ENCODE results near the gene FANCC. TPM values are rescaled to one million over a fixed set of nuclear protein-coding genes. Genes with fewer than 3 reads are reported as not detected.

The FANCC gene
- total and polyA plus RNA-seq, 3 donors from 2014 or later: 30.7 to 38.5 (median 35.1) TPM

DNA sequence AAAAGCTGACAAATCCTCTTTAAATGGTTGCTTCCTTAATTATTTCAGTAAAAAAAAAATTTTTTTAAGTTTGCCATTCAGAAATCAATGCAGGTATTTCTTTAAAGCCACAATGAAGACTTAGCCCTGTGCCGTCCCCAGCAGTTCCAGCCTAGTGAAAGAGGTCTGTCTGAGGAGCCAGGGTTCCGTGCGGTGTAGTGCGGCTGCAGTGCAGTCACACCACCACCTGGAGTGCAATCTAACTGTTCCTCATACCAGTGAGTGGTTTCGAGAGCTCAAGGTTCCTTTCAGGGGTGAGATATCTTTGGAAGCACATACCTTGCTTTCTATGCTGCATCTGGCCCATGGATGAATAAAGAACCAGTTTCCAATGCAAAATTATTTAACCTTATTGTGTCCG is 87.5 kb downstream of the FANCC start:
- H3K36me3 ChIP-seq (ENCODE audit: low read depth, missing control alignments): no peaks in the 10 kb centered on the region
- H3K4me3 ChIP-seq: no peak overlapping the region
- H3K27me3 ChIP-seq: no peaks in the 10 kb centered on the region
- intact Hi-C loops (cut with DNase I; ENCODE audit: low total_unique reads): no loop called here
- no peak overlapping the region for H3K27ac ChIP-seq
- 89 to 98% methylated on average over 6 of the region's 6 CpGs for WGBS, 2 donors
- TF ChIP-seq POLR2A (IDR thresholded peaks at IDR 0.05): no peak
- no peak for DNase-seq
- no peaks in the 10 kb centered on the region for H3K9me3 ChIP-seq
- peaks cover 3% of the 10 kb centered on the region for H3K4me1 ChIP-seq

DNA sequence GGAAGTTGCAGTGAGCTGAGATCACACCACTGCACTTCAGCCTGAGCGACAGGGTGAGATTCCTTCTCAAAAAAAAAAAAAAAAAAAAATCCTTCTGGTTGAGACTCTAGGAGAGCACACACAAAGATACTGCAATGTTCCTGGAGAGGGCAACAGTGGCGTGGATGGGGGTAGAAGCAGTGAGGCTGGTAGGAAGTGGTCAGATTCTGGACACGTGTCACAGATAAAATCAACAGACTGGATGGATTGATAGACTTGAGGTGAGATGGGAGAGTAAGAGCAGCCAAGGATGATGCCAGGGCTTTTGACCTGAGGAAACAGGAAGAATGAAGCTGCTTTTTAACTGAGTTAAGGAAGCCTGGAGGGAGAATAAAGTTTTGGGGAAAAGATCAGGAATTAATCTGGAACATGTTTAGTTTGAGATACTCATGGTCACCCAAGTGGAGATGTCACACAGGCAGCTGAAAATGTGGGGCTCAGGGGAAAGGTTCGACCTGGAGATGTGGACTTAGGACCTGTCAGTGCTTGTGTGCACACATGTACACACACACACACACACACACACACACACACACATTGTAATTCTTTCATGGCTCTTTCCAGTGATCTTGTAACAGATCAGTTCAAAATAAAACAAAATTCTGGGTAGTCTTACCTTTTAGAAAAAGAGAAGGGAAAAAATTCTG is 88.1 kb downstream of the FANCC start:
- 88% methylated on average over 4 of the region's 4 CpGs for WGBS, 2 donors
- Histone ChIP-seq H3K4me1 (peaks cover 3% of the 10 kb centered on the region), H3K4me3 (no peak overlapping the region), H3K27me3 (no peaks in the 10 kb centered on the region), H3K9me3 (no peaks in the 10 kb centered on the region), H3K36me3 (ENCODE audit: low read depth, missing control alignments) (no peaks in the 10 kb centered on the region), H3K27ac (no peak overlapping the region)
- no peak for DNase-seq
- TF ChIP-seq, protein P1, sequence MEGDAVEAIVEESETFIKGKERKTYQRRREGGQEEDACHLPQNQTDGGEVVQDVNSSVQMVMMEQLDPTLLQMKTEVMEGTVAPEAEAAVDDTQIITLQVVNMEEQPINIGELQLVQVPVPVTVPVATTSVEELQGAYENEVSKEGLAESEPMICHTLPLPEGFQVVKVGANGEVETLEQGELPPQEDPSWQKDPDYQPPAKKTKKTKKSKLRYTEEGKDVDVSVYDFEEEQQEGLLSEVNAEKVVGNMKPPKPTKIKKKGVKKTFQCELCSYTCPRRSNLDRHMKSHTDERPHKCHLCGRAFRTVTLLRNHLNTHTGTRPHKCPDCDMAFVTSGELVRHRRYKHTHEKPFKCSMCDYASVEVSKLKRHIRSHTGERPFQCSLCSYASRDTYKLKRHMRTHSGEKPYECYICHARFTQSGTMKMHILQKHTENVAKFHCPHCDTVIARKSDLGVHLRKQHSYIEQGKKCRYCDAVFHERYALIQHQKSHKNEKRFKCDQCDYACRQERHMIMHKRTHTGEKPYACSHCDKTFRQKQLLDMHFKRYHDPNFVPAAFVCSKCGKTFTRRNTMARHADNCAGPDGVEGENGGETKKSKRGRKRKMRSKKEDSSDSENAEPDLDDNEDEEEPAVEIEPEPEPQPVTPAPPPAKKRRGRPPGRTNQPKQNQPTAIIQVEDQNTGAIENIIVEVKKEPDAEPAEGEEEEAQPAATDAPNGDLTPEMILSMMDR (IDR thresholded peaks at IDR 0.05): no peak
- TF ChIP-seq POLR2A (IDR thresholded peaks at IDR 0.05): no peak
- intact Hi-C loops (cut with DNase I; ENCODE audit: low total_unique reads): no loop called here

DNA sequence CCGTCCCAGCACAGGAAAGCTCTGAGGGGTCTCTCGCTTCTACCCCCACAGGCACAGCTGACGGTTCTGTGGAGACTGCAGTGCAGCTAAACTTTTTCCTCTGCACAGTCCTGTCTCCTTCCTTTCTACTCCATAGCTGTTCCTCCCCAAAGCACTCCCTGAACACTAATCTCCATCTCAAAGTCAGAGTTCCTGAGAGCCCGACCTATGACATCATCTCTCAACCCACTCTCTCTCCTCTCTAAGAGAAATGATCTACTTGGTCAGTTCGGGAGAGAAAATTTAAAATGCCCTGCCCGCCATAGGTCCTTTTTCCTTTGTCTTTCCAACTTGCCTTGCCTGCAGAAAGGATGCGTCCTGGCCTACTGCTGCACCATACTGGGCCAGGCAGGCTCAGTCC is 90.6 kb downstream of the FANCC start:
- no peak for TF ChIP-seq POLR2A (IDR thresholded peaks at IDR 0.05)
- TF ChIP-seq, protein P1 (IDR thresholded peaks at IDR 0.05): no peak
- WGBS, 2 donors: 81 to 83% methylated on average over 6 to 7 of the region's 7 CpGs
- Histone ChIP-seq H3K9me3 (no peaks in the 10 kb centered on the region), H3K4me3 (no peak overlapping the region), H3K36me3 (ENCODE audit: low read depth, missing control alignments) (no peaks in the 10 kb centered on the region), H3K27me3 (no peaks in the 10 kb centered on the region), H3K4me1 (no peaks in the 10 kb centered on the region), H3K27ac (no peak overlapping the region)
- intact Hi-C loops (cut with DNase I; ENCODE audit: low total_unique reads): no loop called here
- no peak for DNase-seq

DNA sequence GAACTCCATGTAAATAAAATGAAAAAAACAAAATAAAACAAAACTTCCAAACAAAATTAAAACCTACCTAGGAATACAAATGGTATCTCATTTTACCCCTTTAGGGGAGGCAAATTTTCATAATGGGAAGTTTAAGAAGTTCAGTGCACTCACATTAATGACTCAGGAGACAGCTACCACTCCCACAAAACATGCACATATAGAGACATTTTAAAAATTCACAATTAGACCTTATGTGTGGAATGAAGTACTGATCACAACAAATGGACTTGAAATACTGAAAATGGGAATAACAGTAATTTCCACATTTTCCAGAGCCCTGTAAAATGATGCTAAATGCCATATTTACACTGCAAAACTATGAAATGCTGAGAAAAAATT is 91.8 kb downstream of the FANCC start:
- intact Hi-C loops (cut with DNase I; ENCODE audit: low total_unique reads): no loop called here
- Histone ChIP-seq H3K27me3 (no peaks in the 10 kb centered on the region), H3K36me3 (ENCODE audit: low read depth, missing control alignments) (no peaks in the 10 kb centered on the region), H3K4me1 (no peaks in the 10 kb centered on the region), H3K9me3 (no peaks in the 10 kb centered on the region), H3K4me3 (no peak overlapping the region), H3K27ac (no peak overlapping the region)
- no peak for TF ChIP-seq POLR2A (IDR thresholded peaks at IDR 0.05)
- TF ChIP-seq, protein P1 (IDR thresholded peaks at IDR 0.05): no peak
- DNase-seq: no peak

DNA sequence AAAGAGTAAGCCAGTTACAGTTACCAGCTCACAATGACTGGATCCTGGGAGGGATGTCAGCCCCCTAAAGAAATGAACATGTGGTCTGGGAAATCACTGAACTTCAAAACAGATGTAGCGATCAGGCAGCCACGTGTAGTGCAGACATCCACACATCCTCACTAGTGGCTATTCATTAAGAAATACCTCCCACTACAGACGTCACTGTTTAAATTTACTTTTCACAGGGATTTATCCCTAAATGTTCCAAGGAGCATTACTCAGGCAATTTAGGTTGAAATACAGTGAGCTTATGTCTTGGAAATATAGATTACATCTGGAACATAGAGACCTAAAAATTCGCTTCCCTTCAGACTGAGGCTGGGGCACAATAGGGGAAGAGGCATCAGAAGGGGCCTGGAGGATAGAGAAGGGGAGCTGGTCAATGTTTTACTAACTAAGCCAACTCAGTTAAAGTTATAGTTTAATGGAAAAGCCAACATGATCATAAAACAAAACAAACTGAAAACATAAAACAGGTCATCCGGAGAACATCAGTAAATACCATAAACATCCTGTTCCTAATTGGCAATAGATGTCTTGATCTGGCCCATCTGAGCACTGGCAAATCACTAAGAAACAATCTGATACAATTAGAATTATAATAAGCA is 92.3 kb downstream of the FANCC start:
- H3K36me3 ChIP-seq (ENCODE audit: low read depth, missing control alignments): no peaks in the 10 kb centered on the region
- no peak for DNase-seq
- H3K27me3 ChIP-seq: no peaks in the 10 kb centered on the region
- intact Hi-C loops (cut with DNase I; ENCODE audit: low total_unique reads): no loop called here
- TF ChIP-seq, protein P1 (IDR thresholded peaks at IDR 0.05): no peak
- no peak for TF ChIP-seq POLR2A (IDR thresholded peaks at IDR 0.05)
- no peaks in the 10 kb centered on the region for H3K9me3 ChIP-seq
- 81 to 86% methylated on average over 5 of the region's 5 CpGs for WGBS, 2 donors
- no peak overlapping the region for H3K27ac ChIP-seq
- no peak overlapping the region for H3K4me3 ChIP-seq
- H3K4me1 ChIP-seq: no peaks in the 10 kb centered on the region
